T-helper 1 cell (primary cell): Measurements from ENCODE around the gene SOST.
A peak's percentile ranks its signal among the peaks of the same experiment; 100 is the strongest.
"Not testable (repeated sequence)": the region's sequence is repeated elsewhere in the genome, so short reads cannot be mapped to it uniquely, and the experiment has no call there.

ENCODE experiments used
- DNase-seq, 5 donors: peaks; one replicate each; pipeline ENCODE4 v3.0.0-alpha.2; 2012 to 2020
- total RNA-seq, 4 donors: gene quantifications; one replicate each; lab custom pipeline; 2026; lab: John Stamatoyannopoulos, UW

SOST gene
- total RNA-seq, result 0 reads per million in 4 donors

- no peak for DNase-seq
Observed at GRCh38 chr17:43758497-43759174, at the start of gene SOST. TSS of gene SOST (minus strand) at chr17:43758791. CDS start at chr17:43758741, 50 bp downstream.

GRCh38 chr17:43808076-43808475 lies 49.5 kb upstream of the SOST start:
- no peak for DNase-seq

GRCh38 chr17:43805117-43805516 lies 46.5 kb upstream of the SOST start:
- DNase-seq, result no peak

- DNase-seq, result no peak
Observed at GRCh38 chr17:43803758-43804157, 45.2 kb upstream of the SOST start.

GRCh38 chr17:43801844-43802243 lies 43.3 kb upstream of the SOST start:
- no peak for DNase-seq

- DNase-seq, result no peak
Observed at GRCh38 chr17:43800736-43801135, 42.1 kb upstream of the SOST start.

- DNase-seq, result no peak
Observed at GRCh38 chr17:43799047-43799446, 40.5 kb upstream of the SOST start.

- not testable (repeated sequence) for DNase-seq
Observed at GRCh38 chr17:43798024-43798423, 39.4 kb upstream of the SOST start.

- DNase-seq, result not testable (repeated sequence)
Observed at GRCh38 chr17:43792668-43793067, 34.1 kb upstream of the SOST start.

- no peak for DNase-seq
Observed at GRCh38 chr17:43791589-43791988, 33.0 kb upstream of the SOST start.

GRCh38 chr17:43790311-43790940 lies 31.8 kb upstream of the SOST start:
- DNase-seq, result no peak

GRCh38 chr17:43789482-43789881 lies 30.9 kb upstream of the SOST start:
- no peak for DNase-seq

GRCh38 chr17:43788540-43788939 lies 29.9 kb upstream of the SOST start:
- DNase-seq, result no peak

GRCh38 chr17:43787728-43788127 lies 29.1 kb upstream of the SOST start:
- DNase-seq, result no peak

GRCh38 chr17:43784628-43785101 lies 26.1 kb upstream of the SOST start:
- no peak for DNase-seq

GRCh38 chr17:43784068-43784467 lies 25.5 kb upstream of the SOST start:
- DNase-seq, result no peak

GRCh38 chr17:43782913-43783680 lies 24.5 kb upstream of the SOST start:
- DNase-seq, result no peak

- DNase-seq, result no peak
Observed at GRCh38 chr17:43780135-43780534, 21.5 kb upstream of the SOST start, which contains the start of gene CFAP97D1. TSS of gene CFAP97D1 (plus strand) at chr17:43780435. CDS start at chr17:43780463, 28 bp downstream.

GRCh38 chr17:43779145-43780125 lies 20.8 kb upstream of the SOST start:
- no peak for DNase-seq

- DNase-seq, result peak; percentile 50 to 76 (median 60)
Observed at GRCh38 chr17:43778337-43779144, 19.9 kb upstream of the SOST start, which contains the start of gene DUSP3. TSS of gene DUSP3 (minus strand) at chr17:43778977. CDS start at chr17:43778924, 53 bp downstream.
